Measurements from ENCODE around the gene B4GALT4.
A peak's percentile ranks its signal among the peaks of the same experiment; 100 is the strongest.
"Not testable (repeated sequence)": the region's sequence is repeated elsewhere in the genome, so short reads cannot be mapped to it uniquely, and the experiment has no call there.

The B4GALT4 gene

DNA sequence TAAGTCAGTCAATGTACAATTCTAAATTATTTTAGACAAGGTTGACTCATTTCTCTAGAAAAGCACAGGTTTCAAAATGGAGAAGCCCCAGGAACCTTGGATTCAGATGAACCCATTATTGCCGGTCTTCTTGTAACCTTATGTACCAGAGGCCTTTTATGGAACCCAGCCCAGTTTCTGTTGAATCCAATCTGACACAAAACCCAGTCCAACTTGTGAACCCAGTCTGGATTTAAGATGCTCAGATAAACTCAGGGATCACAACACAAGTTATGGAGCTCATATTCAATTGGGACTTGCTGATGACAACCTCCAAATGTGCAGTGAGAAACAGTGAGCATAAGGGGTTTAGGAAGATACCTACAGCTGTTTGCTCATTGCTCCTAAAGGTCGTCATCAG lies 16.4 kb upstream of the B4GALT4 start:
- Histone ChIP-seq H3K4me3 (ENCODE audit: low read depth, low read length) (no peak overlapping the region), H3K36me3 (ENCODE audit: control insufficient read depth, insufficient read depth, low read length) (peaks cover 2% of the 10 kb centered on the region), H3K4me1 (ENCODE audit: control insufficient read depth, insufficient read depth, low read length) (peaks cover 9% of the 10 kb centered on the region), H3K27me3 (ENCODE audit: control insufficient read depth, insufficient read depth, low read length) (no peaks in the 10 kb centered on the region), H3K9me3 (ENCODE audit: control insufficient read depth, insufficient read depth, low read length) (no peaks in the 10 kb centered on the region), H3K9ac (ENCODE audit: low read depth, low read length) (no peak overlapping the region)

DNA sequence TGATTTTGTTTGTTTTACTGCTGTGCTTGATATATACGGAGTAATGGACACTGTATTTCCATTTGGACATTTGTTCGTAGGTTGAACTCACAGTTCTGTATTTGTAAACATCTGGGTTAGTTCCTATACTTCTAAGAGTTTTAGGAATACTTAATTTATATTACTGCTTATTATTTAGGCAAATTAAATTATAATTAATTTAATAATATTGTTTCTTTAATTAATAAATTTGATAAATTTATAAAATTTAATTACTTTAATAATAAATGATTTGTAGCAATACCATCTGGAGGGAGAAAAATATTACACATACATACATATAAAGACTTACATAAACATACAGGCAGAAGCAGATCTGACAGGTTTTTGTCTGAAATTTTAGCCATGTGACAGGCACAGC lies 14.5 kb upstream of the B4GALT4 start:
- peaks cover 2% of the 10 kb centered on the region for H3K36me3 ChIP-seq (ENCODE audit: control insufficient read depth, insufficient read depth, low read length)
- no peaks in the 10 kb centered on the region for H3K9me3 ChIP-seq (ENCODE audit: control insufficient read depth, insufficient read depth, low read length)
- no peak overlapping the region for H3K4me3 ChIP-seq (ENCODE audit: low read depth, low read length)
- H3K4me1 ChIP-seq (ENCODE audit: control insufficient read depth, insufficient read depth, low read length): peaks cover 9% of the 10 kb centered on the region
- H3K9ac ChIP-seq (ENCODE audit: low read depth, low read length): no peak overlapping the region
- H3K27me3 ChIP-seq (ENCODE audit: control insufficient read depth, insufficient read depth, low read length): no peaks in the 10 kb centered on the region

DNA sequence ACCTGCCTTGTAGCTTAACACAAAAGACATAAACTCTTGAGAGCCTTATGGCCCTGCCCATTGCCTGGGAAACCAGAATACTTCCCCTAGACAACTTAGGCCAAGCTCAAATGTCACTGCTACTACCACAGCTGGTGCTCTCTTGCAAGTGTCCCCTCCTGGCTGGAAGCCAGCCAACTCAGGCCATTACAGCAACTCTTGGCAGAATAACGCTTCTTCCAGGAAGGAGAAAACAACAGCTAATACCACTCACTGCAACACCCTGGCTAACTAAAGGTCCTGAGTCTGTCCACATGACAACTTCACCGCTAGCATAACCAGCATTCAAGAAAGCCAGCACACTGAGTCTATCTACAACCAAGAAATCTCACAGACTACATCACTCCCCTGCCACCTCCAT lies 5.1 kb upstream of the B4GALT4 start:
- no peak overlapping the region for H3K9ac ChIP-seq (ENCODE audit: low read depth, low read length)
- H3K4me1 ChIP-seq (ENCODE audit: control insufficient read depth, insufficient read depth, low read length): no peaks in the 10 kb centered on the region
- H3K9me3 ChIP-seq (ENCODE audit: control insufficient read depth, insufficient read depth, low read length): no peaks in the 10 kb centered on the region
- H3K36me3 ChIP-seq (ENCODE audit: control insufficient read depth, insufficient read depth, low read length): no peaks in the 10 kb centered on the region
- H3K4me3 ChIP-seq (ENCODE audit: low read depth, low read length): no peak overlapping the region
- no peaks in the 10 kb centered on the region for H3K27me3 ChIP-seq (ENCODE audit: control insufficient read depth, insufficient read depth, low read length)

DNA sequence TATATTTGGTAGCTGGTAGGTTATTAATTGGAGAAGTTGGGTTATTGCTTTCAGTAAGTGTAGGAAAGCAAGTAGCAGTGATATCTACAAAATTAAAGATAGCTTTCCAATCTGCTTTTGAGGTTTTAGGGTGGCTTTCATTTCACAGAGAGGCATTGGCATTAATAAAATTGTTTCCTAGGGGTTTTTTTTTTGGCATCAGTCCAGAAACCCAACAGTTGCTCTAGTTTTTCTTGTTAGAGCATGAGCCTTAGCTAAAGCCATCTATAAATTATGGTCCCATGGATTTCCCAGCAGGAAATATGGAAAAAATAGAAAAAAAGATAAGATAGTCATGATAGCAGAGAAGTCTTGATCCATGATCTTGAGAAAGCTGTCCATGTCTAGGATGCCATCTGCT lies 3.0 kb upstream of the B4GALT4 start:
- Histone ChIP-seq H3K36me3 (ENCODE audit: control insufficient read depth, insufficient read depth, low read length) (no peaks in the 10 kb centered on the region), H3K4me1 (ENCODE audit: control insufficient read depth, insufficient read depth, low read length) (no peaks in the 10 kb centered on the region), H3K9me3 (ENCODE audit: control insufficient read depth, insufficient read depth, low read length) (no peaks in the 10 kb centered on the region), H3K27me3 (ENCODE audit: control insufficient read depth, insufficient read depth, low read length) (no peaks in the 10 kb centered on the region), H3K9ac (ENCODE audit: low read depth, low read length) (no peak overlapping the region), H3K4me3 (ENCODE audit: low read depth, low read length) (no peak overlapping the region)

DNA sequence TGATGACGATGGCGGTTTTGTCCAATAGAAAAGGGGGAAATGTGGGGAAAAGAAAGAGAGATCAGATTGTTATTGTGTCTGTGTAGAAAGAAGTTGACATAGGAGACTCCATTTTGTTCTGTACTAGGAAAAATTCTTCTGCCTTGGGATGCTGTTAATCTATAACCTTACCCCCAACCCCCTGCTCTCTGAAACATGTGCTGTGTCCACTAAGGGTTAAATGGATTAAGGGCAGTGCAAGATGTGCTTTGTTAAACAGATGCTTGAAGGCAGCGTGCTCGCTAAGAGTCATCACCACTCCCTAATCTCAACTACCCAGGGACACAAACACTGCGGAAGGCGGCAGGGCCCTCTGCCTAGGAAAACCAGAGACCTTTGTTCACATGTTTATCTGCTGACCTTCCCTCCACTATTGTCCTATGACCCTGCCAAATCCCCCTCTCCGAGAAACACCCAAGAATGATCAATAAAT lies 2.4 kb upstream of the B4GALT4 start:
- H3K36me3 ChIP-seq (ENCODE audit: control insufficient read depth, insufficient read depth, low read length); H3K4me3 ChIP-seq (ENCODE audit: low read depth, low read length); H3K4me1 ChIP-seq (ENCODE audit: control insufficient read depth, insufficient read depth, low read length); H3K27me3 ChIP-seq (ENCODE audit: control insufficient read depth, insufficient read depth, low read length); H3K9me3 ChIP-seq (ENCODE audit: control insufficient read depth, insufficient read depth, low read length); H3K9ac ChIP-seq (ENCODE audit: low read depth, low read length): not testable (repeated sequence)

DNA sequence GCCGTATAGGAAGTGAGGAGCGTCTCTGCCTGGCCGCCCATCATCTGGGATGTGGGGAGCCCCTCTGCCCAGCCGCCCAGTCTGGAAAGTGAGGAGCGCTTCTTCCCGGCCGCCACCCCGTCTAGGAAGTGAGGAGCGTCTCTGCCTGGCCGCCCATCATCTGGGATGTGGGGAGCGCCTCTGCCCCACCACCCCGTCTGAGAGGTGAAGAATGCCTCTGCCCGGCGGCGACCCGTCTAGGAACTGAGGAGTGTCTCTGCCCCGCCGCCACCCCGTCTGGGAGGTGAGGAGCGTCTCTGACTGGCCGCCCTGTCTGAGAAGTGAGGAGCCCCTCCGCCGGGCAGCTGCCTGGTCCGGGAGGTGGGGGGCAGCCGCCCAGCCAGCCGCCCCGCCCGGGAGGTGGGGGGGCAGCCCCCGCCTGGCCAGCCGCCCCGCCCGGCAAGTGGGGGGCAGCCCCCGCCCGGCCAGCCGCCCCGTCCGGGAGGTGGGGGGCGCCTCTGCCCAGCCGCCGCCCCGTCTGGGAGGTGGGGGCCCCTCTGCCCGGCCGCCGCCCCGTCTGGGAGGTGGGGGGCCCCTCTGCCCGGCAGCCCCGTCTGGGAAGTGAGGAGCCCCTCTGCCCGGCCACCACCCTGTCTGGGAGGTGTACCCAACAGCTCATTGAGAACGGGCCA lies 1.8 kb upstream of the B4GALT4 start:
- not testable (repeated sequence) for H3K27me3 ChIP-seq (ENCODE audit: control insufficient read depth, insufficient read depth, low read length); H3K4me3 ChIP-seq (ENCODE audit: low read depth, low read length); H3K4me1 ChIP-seq (ENCODE audit: control insufficient read depth, insufficient read depth, low read length); H3K9me3 ChIP-seq (ENCODE audit: control insufficient read depth, insufficient read depth, low read length); H3K9ac ChIP-seq (ENCODE audit: low read depth, low read length); H3K36me3 ChIP-seq (ENCODE audit: control insufficient read depth, insufficient read depth, low read length)

DNA sequence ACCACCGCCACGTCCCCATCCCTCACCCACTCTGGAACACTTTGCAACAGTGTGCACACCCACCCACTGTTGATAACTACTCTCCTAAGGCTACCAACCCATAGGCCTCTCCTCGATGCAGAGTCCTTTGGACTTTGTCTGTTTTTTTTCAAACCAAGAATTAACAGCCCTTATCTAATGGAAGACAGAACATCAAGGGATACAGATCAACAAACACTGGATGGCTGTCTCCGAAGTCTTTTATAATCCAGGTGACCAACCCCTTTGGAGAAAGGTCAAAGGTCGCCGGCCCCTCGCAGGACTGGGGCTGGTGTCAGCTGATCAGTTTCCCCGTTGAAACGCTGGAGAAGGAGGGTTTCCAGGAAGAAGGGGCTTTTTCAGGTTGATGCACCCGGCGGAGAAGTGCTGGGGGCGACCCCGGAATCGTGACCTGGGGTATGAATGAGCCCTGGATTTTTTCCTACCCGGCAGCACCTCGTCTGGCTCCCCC lies 532 bp downstream of the B4GALT4 start:
- no peaks in the 10 kb centered on the region for H3K4me1 ChIP-seq (ENCODE audit: control insufficient read depth, insufficient read depth, low read length)
- no peaks in the 10 kb centered on the region for H3K9me3 ChIP-seq (ENCODE audit: control insufficient read depth, insufficient read depth, low read length)
- H3K4me3 ChIP-seq (ENCODE audit: low read depth, low read length): peak overlapping the region; percentile 61
- H3K9ac ChIP-seq (ENCODE audit: low read depth, low read length): peak overlapping the region; percentile 79
- H3K36me3 ChIP-seq (ENCODE audit: control insufficient read depth, insufficient read depth, low read length): peaks cover 13% of the 10 kb centered on the region
- H3K27me3 ChIP-seq (ENCODE audit: control insufficient read depth, insufficient read depth, low read length): no peaks in the 10 kb centered on the region

DNA sequence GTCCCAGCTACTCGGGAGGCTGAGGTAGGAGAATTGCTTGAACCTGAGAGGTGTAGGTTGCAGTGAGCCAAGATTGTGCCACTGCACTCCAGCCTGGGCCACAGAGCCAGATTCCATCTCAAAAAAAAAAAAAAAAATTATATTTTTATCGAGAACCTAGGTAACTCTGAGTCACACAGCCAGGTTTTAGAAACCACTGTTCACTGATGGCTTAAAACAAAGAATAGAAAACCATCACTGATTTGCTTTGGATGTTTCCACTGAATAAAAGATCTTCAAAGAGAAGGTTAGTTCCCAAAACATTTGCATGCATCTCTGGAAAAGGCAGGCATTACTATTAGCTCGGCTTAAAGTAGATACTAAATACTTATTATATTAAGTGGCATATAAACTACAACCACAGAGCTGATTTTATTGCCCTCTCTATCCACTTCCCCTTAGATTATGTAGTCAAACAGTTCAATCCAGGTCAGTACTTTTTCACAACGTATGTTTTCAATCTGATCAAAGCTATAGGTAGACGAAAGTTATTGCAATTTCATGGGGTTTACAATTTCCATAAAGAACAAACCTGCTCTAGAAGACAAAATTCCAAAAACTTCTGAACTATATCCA lies 1.4 kb downstream of the B4GALT4 start:
- H3K4me1 ChIP-seq (ENCODE audit: control insufficient read depth, insufficient read depth, low read length): no peaks in the 10 kb centered on the region
- H3K4me3 ChIP-seq (ENCODE audit: low read depth, low read length): peak overlapping the region; percentile 61
- H3K9me3 ChIP-seq (ENCODE audit: control insufficient read depth, insufficient read depth, low read length): no peaks in the 10 kb centered on the region
- peak overlapping the region; percentile 79 for H3K9ac ChIP-seq (ENCODE audit: low read depth, low read length)
- peaks cover 15% of the 10 kb centered on the region for H3K36me3 ChIP-seq (ENCODE audit: control insufficient read depth, insufficient read depth, low read length)
- H3K27me3 ChIP-seq (ENCODE audit: control insufficient read depth, insufficient read depth, low read length): no peaks in the 10 kb centered on the region

DNA sequence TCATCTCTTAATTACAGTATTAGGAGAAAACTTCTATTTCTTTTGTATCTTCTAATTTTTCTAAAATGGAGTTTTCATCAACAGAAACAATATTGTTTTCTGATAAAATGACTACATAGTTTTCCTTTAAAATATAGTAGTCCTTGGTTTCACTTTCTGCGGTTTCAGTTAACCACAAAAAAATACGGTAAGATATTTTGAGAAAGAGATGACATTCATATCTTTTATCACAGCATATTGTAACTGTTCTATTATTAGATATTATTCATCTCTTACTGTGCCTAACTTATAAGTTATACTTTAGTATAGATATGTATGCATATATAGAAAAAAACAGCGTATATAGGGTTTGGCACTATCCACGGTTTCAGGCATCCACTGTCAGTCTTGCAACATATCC lies 2.3 kb downstream of the B4GALT4 start:
- peaks cover 15% of the 10 kb centered on the region for H3K36me3 ChIP-seq (ENCODE audit: control insufficient read depth, insufficient read depth, low read length)
- H3K4me1 ChIP-seq (ENCODE audit: control insufficient read depth, insufficient read depth, low read length): no peaks in the 10 kb centered on the region
- no peak overlapping the region for H3K9ac ChIP-seq (ENCODE audit: low read depth, low read length)
- H3K9me3 ChIP-seq (ENCODE audit: control insufficient read depth, insufficient read depth, low read length): no peaks in the 10 kb centered on the region
- H3K27me3 ChIP-seq (ENCODE audit: control insufficient read depth, insufficient read depth, low read length): no peaks in the 10 kb centered on the region
- H3K4me3 ChIP-seq (ENCODE audit: low read depth, low read length): peak overlapping the region; percentile 1

DNA sequence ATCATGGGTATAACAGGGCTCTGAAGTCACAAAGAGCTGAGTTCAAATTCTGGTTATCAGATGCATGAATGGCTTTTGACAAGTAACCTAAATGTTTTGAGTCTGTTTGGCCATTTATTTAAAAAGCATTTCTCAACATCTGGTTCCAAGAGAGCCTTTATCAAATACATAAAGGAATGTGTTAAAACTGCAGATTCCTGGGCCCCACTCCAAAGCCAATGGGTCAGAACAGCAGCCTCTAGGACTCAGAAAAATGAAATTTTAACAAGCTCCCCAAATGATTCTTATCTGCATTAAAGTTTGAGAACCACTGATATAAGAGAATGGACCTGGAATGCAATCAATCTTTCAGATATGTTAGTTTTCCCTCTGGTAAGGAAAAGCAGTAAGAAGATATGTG lies 3.4 kb downstream of the B4GALT4 start:
- Histone ChIP-seq H3K27me3 (ENCODE audit: control insufficient read depth, insufficient read depth, low read length) (no peaks in the 10 kb centered on the region), H3K4me3 (ENCODE audit: low read depth, low read length) (no peak overlapping the region), H3K9ac (ENCODE audit: low read depth, low read length) (no peak overlapping the region), H3K36me3 (ENCODE audit: control insufficient read depth, insufficient read depth, low read length) (peaks cover 15% of the 10 kb centered on the region), H3K9me3 (ENCODE audit: control insufficient read depth, insufficient read depth, low read length) (no peaks in the 10 kb centered on the region), H3K4me1 (ENCODE audit: control insufficient read depth, insufficient read depth, low read length) (no peaks in the 10 kb centered on the region)

GRCh38 chr3:119236756-119237155 lies 3.9 kb downstream of the B4GALT4 start:
- H3K9me3 ChIP-seq (ENCODE audit: control insufficient read depth, insufficient read depth, low read length): no peaks in the 10 kb centered on the region
- H3K36me3 ChIP-seq (ENCODE audit: control insufficient read depth, insufficient read depth, low read length): peaks cover 15% of the 10 kb centered on the region
- no peak overlapping the region for H3K9ac ChIP-seq (ENCODE audit: low read depth, low read length)
- H3K27me3 ChIP-seq (ENCODE audit: control insufficient read depth, insufficient read depth, low read length): no peaks in the 10 kb centered on the region
- H3K4me1 ChIP-seq (ENCODE audit: control insufficient read depth, insufficient read depth, low read length): no peaks in the 10 kb centered on the region
- no peak overlapping the region for H3K4me3 ChIP-seq (ENCODE audit: low read depth, low read length)

DNA sequence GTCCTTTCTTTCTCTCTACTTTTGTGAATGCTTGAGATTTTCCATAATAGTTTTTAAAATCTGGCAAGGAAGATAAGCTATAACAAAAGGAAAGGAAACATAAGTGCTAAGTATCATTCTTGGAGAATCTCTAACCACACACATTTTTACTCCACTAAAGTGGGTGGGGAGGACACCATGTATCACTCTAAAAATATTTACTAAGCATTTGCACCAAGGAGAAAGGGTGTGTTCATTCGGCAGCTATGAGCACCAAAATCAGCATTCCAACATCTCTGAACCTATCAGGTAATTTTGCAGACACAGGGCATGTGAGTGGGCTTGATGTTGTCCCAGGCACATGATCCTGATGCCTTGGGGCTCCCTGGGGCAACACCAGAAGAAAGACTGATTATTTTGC lies 5.5 kb downstream of the B4GALT4 start:
- no peak overlapping the region for H3K4me3 ChIP-seq (ENCODE audit: low read depth, low read length)
- no peaks in the 10 kb centered on the region for H3K4me1 ChIP-seq (ENCODE audit: control insufficient read depth, insufficient read depth, low read length)
- no peaks in the 10 kb centered on the region for H3K27me3 ChIP-seq (ENCODE audit: control insufficient read depth, insufficient read depth, low read length)
- H3K9me3 ChIP-seq (ENCODE audit: control insufficient read depth, insufficient read depth, low read length): no peaks in the 10 kb centered on the region
- H3K36me3 ChIP-seq (ENCODE audit: control insufficient read depth, insufficient read depth, low read length): peaks cover 19% of the 10 kb centered on the region
- no peak overlapping the region for H3K9ac ChIP-seq (ENCODE audit: low read depth, low read length)

All from iPS-15b (cell line).